ENCODE measurements around the gene TTLL11. TPM values are rescaled to one million over a fixed set of nuclear protein-coding genes. Genes with fewer than 3 reads are reported as not detected.

Gene TTLL11
- total and polyA plus RNA-seq, 2 experiments from 2014 or later: 0.57 to 1.4 TPM

DNA sequence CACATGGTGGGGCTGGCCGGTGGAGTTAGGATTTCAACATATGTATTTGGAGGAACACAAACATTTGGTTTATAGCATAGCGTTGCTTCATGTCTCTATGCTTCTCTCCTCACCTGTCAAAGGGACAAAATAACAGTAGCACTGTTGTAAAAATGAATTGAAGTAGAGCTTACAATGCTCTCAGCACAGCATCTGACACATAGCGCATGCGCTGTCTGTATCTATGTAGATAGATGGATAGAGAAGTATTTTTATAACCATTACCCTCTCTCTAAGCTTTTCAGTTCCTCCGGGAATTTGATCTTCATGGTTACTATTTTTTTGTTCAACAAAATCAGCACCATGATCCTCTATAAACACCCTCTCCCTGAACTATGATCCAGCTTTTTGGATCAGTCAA, 166.0 kb downstream of the TTLL11 start (continued):
- TF ChIP-seq, protein P1, sequence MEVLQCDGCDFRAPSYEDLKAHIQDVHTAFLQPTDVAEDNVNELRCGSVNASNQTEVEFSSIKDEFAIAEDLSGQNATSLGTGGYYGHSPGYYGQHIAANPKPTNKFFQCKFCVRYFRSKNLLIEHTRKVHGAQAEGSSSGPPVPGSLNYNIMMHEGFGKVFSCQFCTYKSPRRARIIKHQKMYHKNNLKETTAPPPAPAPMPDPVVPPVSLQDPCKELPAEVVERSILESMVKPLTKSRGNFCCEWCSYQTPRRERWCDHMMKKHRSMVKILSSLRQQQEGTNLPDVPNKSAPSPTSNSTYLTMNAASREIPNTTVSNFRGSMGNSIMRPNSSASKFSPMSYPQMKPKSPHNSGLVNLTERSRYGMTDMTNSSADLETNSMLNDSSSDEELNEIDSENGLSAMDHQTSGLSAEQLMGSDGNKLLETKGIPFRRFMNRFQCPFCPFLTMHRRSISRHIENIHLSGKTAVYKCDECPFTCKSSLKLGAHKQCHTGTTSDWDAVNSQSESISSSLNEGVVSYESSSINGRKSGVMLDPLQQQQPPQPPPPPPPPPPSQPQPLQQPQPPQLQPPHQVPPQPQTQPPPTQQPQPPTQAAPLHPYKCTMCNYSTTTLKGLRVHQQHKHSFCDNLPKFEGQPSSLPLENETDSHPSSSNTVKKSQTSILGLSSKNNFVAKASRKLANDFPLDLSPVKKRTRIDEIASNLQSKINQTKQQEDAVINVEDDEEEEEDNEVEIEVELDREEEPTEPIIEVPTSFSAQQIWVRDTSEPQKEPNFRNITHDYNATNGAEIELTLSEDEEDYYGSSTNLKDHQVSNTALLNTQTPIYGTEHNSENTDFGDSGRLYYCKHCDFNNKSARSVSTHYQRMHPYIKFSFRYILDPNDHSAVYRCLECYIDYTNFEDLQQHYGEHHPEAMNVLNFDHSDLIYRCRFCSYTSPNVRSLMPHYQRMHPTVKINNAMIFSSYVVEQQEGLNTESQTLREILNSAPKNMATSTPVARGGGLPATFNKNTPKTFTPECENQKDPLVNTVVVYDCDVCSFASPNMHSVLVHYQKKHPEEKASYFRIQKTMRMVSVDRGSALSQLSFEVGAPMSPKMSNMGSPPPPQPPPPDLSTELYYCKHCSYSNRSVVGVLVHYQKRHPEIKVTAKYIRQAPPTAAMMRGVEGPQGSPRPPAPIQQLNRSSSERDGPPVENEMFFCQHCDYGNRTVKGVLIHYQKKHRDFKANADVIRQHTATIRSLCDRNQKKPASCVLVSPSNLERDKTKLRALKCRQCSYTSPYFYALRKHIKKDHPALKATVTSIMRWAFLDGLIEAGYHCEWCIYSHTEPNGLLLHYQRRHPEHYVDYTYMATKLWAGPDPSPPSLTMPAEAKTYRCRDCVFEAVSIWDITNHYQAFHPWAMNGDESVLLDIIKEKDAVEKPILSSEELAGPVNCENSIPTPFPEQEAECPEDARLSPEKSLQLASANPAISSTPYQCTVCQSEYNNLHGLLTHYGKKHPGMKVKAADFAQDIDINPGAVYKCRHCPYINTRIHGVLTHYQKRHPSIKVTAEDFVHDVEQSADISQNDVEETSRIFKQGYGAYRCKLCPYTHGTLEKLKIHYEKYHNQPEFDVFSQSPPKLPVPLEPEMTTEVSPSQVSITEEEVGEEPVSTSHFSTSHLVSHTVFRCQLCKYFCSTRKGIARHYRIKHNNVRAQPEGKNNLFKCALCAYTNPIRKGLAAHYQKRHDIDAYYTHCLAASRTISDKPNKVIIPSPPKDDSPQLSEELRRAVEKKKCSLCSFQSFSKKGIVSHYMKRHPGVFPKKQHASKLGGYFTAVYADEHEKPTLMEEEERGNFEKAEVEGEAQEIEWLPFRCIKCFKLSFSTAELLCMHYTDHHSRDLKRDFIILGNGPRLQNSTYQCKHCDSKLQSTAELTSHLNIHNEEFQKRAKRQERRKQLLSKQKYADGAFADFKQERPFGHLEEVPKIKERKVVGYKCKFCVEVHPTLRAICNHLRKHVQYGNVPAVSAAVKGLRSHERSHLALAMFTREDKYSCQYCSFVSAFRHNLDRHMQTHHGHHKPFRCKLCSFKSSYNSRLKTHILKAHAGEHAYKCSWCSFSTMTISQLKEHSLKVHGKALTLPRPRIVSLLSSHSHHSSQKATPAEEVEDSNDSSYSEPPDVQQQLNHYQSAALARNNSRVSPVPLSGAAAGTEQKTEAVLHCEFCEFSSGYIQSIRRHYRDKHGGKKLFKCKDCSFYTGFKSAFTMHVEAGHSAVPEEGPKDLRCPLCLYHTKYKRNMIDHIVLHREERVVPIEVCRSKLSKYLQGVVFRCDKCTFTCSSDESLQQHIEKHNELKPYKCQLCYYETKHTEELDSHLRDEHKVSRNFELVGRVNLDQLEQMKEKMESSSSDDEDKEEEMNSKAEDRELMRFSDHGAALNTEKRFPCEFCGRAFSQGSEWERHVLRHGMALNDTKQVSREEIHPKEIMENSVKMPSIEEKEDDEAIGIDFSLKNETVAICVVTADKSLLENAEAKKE (CRISPR knock-in tag; IDR thresholded peaks at IDR 0.05): no peak

DNA sequence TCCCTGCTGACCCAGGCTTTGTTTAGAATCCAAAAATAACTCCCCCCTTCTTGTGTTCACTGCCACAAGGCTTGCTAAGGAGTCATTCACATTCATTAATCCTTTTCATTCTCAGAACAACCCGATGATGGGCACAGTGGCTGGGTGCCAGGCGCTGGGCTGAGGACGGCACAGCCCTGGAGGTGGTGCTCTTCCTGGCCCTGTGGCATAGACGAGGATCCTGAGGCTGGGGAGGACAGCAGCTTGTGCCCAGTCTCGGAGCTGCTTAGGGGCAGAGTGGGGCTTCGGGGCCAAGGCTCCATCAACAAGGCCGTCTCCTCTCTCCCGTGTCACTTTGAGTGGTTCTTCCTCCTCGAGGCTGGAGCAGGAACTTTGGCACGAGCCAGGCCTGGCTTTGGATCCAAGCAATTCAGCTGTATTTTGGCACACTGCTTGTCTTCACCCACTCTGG, 166.7 kb downstream of the TTLL11 start:
- H3K4me2 ChIP-seq: no peak overlapping the region
- H3K4me3 Mint-ChIP-seq: no peak overlapping the region
- H3K4me1 Mint-ChIP-seq: no peaks in the 10 kb centered on the region; the same call in 2 of the 3 replicates
- H3K9me3 Mint-ChIP-seq: no peaks in the 10 kb centered on the region
- ATAC-seq (no peak), DNase-seq (ENCODE audit: low spot score) (no peak)
- no peaks in the 10 kb centered on the region for H3K36me3 ChIP-seq (ENCODE audit: insufficient read depth)
- H3K27me3 ChIP-seq (ENCODE audit: insufficient read depth): no peaks in the 10 kb centered on the region
- no peaks in the 10 kb centered on the region for H3K9me2 ChIP-seq (ENCODE audit: insufficient read depth)
- no peaks in the 10 kb centered on the region for H4K20me1 ChIP-seq (replicated peaks; ENCODE audit: insufficient read depth)
- no peaks in the 10 kb centered on the region for H3K36me3 Mint-ChIP-seq (ENCODE audit: low read depth)
- no peak overlapping the region for H2AFZ ChIP-seq
- no peaks in the 10 kb centered on the region for H3F3A ChIP-seq (replicated peaks; ENCODE audit: low read depth)
- no peak overlapping the region for H3K4me3 ChIP-seq
- H3K79me2 ChIP-seq (replicated peaks; ENCODE audit: insufficient read depth): no peaks in the 10 kb centered on the region
- no peak overlapping the region for H3K27ac ChIP-seq (ENCODE audit: low read depth)
- H3K27me3 Mint-ChIP-seq (ENCODE audit: insufficient read depth, low read depth, poor library complexity): no peaks in the 10 kb centered on the region
- no peaks in the 10 kb centered on the region for H3K4me1 ChIP-seq (ENCODE audit: insufficient read depth)
- no peak overlapping the region for H3K27ac Mint-ChIP-seq
- no peak for TF ChIP-seq NANOG (IDR thresholded peaks at IDR 0.05; ENCODE audit: borderline replicate concordance)
- TF ChIP-seq, protein P2, sequence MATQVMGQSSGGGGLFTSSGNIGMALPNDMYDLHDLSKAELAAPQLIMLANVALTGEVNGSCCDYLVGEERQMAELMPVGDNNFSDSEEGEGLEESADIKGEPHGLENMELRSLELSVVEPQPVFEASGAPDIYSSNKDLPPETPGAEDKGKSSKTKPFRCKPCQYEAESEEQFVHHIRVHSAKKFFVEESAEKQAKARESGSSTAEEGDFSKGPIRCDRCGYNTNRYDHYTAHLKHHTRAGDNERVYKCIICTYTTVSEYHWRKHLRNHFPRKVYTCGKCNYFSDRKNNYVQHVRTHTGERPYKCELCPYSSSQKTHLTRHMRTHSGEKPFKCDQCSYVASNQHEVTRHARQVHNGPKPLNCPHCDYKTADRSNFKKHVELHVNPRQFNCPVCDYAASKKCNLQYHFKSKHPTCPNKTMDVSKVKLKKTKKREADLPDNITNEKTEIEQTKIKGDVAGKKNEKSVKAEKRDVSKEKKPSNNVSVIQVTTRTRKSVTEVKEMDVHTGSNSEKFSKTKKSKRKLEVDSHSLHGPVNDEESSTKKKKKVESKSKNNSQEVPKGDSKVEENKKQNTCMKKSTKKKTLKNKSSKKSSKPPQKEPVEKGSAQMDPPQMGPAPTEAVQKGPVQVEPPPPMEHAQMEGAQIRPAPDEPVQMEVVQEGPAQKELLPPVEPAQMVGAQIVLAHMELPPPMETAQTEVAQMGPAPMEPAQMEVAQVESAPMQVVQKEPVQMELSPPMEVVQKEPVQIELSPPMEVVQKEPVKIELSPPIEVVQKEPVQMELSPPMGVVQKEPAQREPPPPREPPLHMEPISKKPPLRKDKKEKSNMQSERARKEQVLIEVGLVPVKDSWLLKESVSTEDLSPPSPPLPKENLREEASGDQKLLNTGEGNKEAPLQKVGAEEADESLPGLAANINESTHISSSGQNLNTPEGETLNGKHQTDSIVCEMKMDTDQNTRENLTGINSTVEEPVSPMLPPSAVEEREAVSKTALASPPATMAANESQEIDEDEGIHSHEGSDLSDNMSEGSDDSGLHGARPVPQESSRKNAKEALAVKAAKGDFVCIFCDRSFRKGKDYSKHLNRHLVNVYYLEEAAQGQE (IDR thresholded peaks at IDR 0.05; ENCODE audit: unreplicated experiment): no peak
- TF ChIP-seq, protein P3, sequence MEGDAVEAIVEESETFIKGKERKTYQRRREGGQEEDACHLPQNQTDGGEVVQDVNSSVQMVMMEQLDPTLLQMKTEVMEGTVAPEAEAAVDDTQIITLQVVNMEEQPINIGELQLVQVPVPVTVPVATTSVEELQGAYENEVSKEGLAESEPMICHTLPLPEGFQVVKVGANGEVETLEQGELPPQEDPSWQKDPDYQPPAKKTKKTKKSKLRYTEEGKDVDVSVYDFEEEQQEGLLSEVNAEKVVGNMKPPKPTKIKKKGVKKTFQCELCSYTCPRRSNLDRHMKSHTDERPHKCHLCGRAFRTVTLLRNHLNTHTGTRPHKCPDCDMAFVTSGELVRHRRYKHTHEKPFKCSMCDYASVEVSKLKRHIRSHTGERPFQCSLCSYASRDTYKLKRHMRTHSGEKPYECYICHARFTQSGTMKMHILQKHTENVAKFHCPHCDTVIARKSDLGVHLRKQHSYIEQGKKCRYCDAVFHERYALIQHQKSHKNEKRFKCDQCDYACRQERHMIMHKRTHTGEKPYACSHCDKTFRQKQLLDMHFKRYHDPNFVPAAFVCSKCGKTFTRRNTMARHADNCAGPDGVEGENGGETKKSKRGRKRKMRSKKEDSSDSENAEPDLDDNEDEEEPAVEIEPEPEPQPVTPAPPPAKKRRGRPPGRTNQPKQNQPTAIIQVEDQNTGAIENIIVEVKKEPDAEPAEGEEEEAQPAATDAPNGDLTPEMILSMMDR (conservative IDR thresholded peaks at IDR 0.05; ENCODE audit: low read depth in 2 of 2): no peak
